ENCODE measurements around the gene DNAH7. TPM values are rescaled to one million over a fixed set of nuclear protein-coding genes. Genes with fewer than 3 reads are reported as not detected.
"Not testable (repeated sequence)": the region's sequence is repeated elsewhere in the genome, so short reads cannot be mapped to it uniquely, and the experiment has no call there.

DNAH7 gene
- total and polyA plus RNA-seq, 10 donors = 0.06 to 1.9 (median 0.33) TPM

DNA sequence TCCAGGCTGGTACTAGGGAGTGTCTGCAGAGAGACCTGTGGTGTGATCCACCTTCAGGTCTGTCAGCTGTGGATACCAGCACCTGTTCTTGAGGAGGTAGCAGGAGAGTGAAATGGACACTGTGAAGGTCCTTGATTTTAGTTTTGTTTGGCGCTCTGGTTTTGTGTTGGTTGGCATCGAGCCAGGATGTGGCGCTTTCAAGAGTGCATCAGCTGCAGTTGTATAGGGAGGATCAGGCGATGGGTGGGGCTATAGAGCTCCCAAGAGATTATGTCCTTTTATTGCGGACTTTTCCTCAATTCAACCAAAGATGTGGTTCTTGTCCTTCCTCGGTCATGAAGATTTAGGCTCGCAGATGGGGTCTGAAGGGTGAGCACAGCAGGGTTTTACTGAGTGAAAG lies 374.1 kb downstream of the DNAH7 start:
- intact Hi-C loops (cut with DNase I; ENCODE audit: low total_unique reads) = no loop called here
- Histone ChIP-seq H3K4me3 (no peak overlapping the region), H3K4me1 (peaks cover 0 to 19% (median 0%) of the 10 kb centered on the region in 6 donors), H3K9me3 (peaks cover 0 to 68% (median 40%) of the 10 kb centered on the region in 8 donors), H3K27me3 (replicated peaks in 1 of 7) (no peaks in the 10 kb centered on the region), H3K36me3 (peaks cover 0 to 34% (median 8%) of the 10 kb centered on the region in 6 donors), H3K27ac (no peak overlapping the region)
- DNase-seq = no peak
- TF ChIP-seq POLR2AphosphoS5 (IDR thresholded peaks at IDR 0.05) (no peak), POLR2A (IDR thresholded peaks at IDR 0.05) (no peak)
- TF ChIP-seq, protein P1, sequence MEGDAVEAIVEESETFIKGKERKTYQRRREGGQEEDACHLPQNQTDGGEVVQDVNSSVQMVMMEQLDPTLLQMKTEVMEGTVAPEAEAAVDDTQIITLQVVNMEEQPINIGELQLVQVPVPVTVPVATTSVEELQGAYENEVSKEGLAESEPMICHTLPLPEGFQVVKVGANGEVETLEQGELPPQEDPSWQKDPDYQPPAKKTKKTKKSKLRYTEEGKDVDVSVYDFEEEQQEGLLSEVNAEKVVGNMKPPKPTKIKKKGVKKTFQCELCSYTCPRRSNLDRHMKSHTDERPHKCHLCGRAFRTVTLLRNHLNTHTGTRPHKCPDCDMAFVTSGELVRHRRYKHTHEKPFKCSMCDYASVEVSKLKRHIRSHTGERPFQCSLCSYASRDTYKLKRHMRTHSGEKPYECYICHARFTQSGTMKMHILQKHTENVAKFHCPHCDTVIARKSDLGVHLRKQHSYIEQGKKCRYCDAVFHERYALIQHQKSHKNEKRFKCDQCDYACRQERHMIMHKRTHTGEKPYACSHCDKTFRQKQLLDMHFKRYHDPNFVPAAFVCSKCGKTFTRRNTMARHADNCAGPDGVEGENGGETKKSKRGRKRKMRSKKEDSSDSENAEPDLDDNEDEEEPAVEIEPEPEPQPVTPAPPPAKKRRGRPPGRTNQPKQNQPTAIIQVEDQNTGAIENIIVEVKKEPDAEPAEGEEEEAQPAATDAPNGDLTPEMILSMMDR (IDR thresholded peaks at IDR 0.05 in 8 of 11, conservative IDR thresholded peaks at IDR 0.05 in 3 of 11) = no peak
- WGBS, 5 donors = 95 to 100% (median 97%) methylated on average over 7 of the region's 7 CpGs

DNA sequence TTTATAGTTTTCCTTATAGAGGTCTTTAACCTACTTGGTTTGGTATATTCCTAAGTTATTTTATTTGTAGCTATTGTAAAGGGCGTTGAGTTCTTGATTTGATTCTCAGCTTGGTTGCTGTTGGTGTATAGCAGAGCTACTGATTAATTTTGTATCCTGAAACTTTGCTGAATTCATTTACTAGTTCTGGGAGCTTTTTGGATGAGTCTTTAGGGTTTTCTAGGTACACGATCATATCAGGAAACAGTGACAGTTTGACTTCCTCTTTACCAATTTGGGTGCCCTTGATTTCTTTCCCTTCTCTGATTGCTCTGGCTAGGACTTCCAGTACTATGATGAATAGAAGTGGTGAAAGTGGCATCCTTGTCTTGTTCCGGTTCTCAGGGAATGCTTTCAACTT lies 376.1 kb downstream of the DNAH7 start:
- intact Hi-C loops (cut with DNase I; ENCODE audit: low total_unique reads) = not testable (repeated sequence)
- 40 to 63% (median 59%) methylated on average over 3 of the region's 3 CpGs for WGBS, 5 donors

More for the DNA sequence above, 376.1 kb downstream of the DNAH7 start:
- not testable (repeated sequence) for H3K27me3 ChIP-seq (replicated peaks in 1 of 7); H3K4me3 ChIP-seq; H3K27ac ChIP-seq; DNase-seq
- Histone ChIP-seq H3K9me3 (peaks cover 0 to 52% (median 26%) of the 10 kb centered on the region in 8 donors), H3K4me1 (peaks cover 0 to 19% (median 0%) of the 10 kb centered on the region in 6 donors), H3K36me3 (peaks cover 0 to 41% (median 8%) of the 10 kb centered on the region in 6 donors)

Other genes starting within 250 kb of the DNAH7 start
- 100 to 1,000 TPM; 171 to 248 (median 196) TPM for gene STK17B, start 102.7 kb upstream of the DNAH7 start, total RNA-seq
- gene STK17B, start 102.7 kb upstream of the DNAH7 start, polyA plus RNA-seq = 10 to 100 TPM; 48.7 to 56.3 (median 51.9) TPM

Data from spleen (tissue), 11 donors.